Fibroblast of peridontal ligament (primary cell): ENCODE measurements around the gene GCH1.

ENCODE experiments used
- DNase-seq: peaks from one replicate; pipeline ENCODE4 v3.0.0-alpha.2; 2010; ENCODE audit errors: extremely low read depth

GCH1 gene

GRCh38 chr14:54867011-54867410 is 35.6 kb downstream of the GCH1 start:
- DNase-seq = peak; percentile 60

DNA sequence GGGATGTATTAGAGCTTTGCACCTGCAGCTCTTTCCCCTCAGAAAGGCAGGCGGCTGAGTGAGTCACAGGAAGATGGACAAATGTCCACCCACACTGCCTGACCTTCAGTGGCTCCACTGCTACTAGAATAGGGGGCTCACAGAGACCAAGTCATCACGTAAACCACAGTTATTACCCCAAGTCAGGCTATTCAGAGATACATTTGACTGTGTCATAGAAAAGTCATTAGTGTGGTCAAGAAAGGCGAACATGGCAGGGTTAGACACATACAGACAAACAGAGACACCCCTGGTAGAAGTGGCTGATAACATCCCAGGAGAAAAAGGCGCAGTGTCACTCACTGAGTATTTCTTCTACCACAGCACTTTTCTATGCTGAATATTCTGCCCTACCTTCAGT is 36.0 kb downstream of the GCH1 start:
- DNase-seq = no peak

DNA sequence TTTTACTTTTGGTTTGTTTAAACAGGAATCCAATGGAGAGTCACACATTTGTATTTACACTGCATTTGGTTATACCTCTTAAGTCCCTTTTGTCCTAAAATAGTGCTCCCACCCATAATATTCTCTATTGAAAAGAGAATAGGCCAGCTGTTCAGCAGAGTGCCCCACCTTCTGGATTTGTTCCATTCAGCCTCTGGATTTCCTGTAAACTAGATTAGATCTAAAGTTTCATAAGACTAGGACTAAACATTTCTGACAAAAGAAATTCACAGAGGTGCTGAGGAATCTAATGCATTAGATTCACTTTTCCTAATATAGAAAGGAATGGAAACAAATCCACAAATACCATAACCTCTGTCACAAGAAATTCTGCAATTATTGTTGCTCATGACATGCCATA is 38.1 kb downstream of the GCH1 start:
- no peak for DNase-seq

- DNase-seq = peak; percentile 43
These were observed 44.8 kb downstream of the GCH1 start for GRCh38 chr14:54857830-54858269.

GRCh38 chr14:54856152-54856551 is 46.5 kb downstream of the GCH1 start:
- DNase-seq = no peak

- DNase-seq = no peak
These were observed 48.4 kb downstream of the GCH1 start for GRCh38 chr14:54854181-54854580.

DNA sequence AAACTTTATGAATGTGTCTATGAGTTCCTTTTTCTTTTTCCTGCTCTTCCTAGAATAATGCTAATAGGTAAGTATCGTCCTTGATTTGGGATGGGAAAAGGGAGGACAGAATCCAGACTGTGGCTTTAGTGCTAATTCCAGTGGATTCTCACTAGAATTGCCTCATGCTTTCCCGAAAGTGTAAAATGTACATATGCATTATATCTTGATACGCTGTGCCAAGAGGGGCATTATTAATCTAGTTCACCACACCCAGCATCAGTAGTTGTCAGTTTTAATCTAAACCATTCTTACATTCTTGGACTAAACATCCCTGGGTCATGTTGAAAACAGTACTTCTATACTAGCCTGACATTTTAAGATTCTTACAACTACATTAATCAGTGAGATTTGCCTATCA is 49.3 kb downstream of the GCH1 start:
- no peak for DNase-seq

DNA sequence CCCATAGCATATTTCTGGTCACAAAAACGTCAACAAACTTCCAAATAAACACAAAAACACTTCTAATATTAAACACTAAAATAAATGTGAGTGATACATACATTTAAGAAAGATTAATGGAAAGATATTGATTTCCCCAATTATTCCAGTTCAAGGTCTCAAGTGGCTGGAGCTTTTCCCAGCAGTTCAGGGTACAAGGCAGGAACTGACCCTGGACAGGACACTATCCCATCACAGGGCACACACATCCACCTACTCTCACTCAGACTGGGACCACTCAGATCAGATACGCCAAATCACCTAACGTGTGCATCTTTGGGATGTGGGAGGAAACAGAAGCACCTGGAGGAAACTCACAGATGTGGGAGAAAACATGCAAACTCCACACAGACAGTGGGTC is 50.4 kb downstream of the GCH1 start:
- DNase-seq = no peak

GRCh38 chr14:54848910-54849309 is 53.7 kb downstream of the GCH1 start:
- no peak for DNase-seq

- no peak for DNase-seq
These were observed 57.0 kb downstream of the GCH1 start for GRCh38 chr14:54845641-54846040.

- DNase-seq = no peak
These were observed 58.1 kb downstream of the GCH1 start for GRCh38 chr14:54844479-54844878.

- no peak for DNase-seq
These were observed 61.8 kb downstream of the GCH1 start for GRCh38 chr14:54840798-54841197.

GRCh38 chr14:54840336-54840735 is 62.3 kb downstream of the GCH1 start:
- DNase-seq = no peak

DNA sequence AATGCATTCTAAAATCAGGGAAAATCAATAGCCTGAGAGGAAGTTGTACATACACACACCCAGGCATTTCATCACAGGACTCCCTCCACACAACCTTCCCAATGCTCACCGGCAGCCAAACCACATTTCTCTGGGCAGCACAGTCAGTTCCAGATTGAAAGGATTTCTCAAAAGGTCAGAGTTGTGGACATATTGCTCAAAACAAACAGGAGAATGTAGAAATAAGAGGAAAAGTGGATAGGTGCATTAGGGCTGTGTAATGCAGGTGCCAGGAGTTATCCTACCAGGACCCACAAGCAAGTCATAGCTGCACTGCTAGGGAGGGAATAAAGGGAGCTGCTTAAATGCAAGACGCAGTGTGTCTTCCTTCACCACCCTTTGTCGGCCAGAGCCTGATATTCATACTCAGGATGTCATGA is 62.9 kb downstream of the GCH1 start:
- DNase-seq = peak; percentile 60

DNA sequence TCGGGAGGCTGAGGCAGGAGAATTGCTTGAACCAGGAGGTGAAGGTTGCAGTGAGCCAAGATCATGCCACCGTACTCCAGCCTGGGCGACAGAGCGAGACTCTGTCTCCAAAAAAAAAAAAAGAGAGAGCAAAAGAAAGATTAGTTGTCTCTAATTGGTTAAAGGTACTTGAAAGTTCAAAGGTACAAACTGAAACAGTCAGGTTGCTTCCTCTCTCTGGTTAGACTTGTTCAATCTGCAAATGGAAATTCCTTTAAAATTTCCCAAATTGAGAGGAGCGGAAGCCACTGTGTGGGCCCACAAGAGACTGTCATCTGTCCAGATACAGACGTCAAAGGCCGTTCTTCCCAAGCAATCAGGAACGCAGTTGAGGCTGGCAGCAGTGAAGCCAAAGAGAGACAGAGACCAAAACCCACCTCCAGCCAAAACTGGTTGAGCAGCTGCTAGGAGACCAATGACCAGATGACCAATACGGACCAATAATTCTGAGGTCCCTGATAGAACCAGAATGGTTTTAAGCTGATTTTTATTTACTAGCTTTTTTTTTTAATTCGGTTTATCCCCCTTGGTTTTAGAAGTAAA is 63.6 kb downstream of the GCH1 start:
- no peak for DNase-seq

- no peak for DNase-seq
These were observed 65.0 kb downstream of the GCH1 start for GRCh38 chr14:54837508-54838149.

DNA sequence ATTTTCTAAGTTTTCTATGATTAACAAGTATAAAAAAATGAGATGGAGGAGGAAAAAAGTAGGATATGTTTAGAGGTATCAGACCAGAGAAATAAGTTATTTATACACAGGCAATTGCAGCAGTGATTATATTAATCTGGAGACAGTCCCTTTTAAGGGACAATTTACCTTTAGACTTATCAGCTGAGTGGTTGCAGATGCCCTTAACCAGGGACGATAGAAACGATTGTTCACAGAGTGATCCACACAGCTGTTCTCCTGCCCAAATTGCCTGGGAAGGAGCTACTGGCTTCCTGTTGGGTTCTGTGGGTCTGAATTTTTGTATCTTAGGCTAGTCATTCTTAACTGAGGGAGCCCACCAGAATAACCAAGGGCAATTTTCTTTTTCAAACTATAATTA is 66.4 kb downstream of the GCH1 start:
- no peak for DNase-seq

- no peak for DNase-seq
These were observed 67.9 kb downstream of the GCH1 start for GRCh38 chr14:54834727-54835126.

- no peak for DNase-seq
These were observed 68.5 kb downstream of the GCH1 start for GRCh38 chr14:54834081-54834480.

GRCh38 chr14:54830650-54831049 is 72.0 kb downstream of the GCH1 start:
- no peak for DNase-seq

GRCh38 chr14:54829486-54830224 is 73.0 kb downstream of the GCH1 start:
- peak; percentile 69 for DNase-seq

GRCh38 chr14:54828037-54828436 is 74.6 kb downstream of the GCH1 start:
- DNase-seq = no peak
